GM18519 (cell line): ENCODE data around the gene NADK.
"Not testable (repeated sequence)": the region's sequence is repeated elsewhere in the genome, so short reads cannot be mapped to it uniquely, and the experiment has no call there.

Experiments
- ATAC-seq: cut with Tn5 transposase; IDR thresholded peaks from one replicate; pipeline ENCODE4 v1.9.1; 2021; ENCODE audit warnings: mild to moderate bottlenecking, moderate library complexity; ENCODE audit not compliant: unreplicated experiment, low FRiP score

NADK gene

DNA sequence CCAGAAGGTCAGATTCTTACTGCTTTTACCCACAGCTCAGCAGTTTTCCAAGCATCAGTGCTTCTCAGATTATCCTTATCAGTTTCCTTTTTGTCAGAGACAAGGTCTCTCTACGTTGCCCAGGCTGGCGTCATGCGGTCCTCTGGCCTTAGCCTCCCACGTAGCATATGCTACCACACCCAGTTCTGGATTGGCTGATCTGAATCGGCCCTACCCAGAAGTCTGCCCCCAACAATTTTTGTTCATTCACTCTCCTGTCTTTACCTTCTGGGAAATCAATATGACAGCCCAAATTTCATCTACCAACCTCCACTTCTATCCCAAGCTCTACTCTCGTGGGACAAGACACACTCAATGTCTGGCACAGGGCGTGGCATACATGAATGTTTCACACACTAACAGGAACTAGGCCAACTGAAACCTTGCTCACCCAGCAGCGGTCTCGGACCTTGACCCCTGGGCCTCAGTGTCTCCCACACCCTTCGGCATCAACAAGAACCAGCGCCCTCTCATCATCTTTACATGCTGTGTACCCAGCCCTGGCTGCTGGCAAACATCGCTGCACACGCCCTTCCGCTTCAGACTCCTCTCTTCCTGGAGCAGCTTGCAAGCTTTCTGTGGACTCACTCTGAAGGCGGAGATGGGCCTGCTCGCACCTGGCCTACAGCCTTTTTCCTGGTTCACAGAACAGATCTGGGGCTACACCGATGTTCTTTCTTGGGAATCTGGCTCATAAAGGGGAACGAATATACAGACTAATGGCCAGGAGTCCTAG, 63.0 kb downstream of the NADK start:
- not testable (repeated sequence) for ATAC-seq

DNA sequence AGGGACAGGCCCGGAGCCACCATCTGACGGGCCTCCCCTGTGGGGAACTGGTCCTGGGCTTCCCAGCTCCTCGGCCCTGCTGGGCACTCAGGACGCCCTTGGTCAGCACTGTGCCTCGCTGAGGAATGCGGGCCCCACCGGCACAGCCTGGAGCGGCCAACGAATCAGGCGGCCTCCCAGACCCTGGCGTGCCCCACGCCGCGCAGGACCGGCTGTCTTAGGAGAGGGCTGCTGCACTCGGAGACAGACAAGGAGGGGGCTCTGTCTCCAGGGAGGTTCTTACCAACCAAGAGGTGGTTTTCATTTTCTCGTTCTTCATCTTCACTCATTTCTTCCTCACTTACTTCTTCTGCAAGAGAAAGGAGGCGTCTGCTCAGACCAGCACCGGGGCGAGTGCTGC, 70.4 kb downstream of the NADK start:
- ATAC-seq = not testable (repeated sequence)

DNA sequence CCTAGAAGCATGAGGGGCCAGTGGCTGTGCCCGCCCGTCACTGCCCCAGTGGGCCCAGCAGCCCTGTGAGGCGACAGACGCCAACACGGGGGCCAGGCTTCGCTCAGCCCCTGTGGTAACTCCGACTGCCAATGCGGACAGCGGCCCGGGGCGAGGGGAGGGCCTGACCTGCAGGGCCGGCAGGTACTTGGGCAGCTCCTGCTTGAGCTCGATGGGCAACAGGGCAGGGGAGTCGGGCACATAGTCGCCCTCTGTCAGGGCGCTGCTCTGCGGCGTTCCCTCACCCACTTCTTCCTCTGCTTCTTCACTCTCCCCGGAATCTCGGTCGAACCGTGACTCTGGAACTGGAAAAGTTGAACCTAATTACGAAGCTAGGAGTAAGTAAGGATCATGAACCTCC, 71.0 kb downstream of the NADK start:
- ATAC-seq = not testable (repeated sequence)

DNA sequence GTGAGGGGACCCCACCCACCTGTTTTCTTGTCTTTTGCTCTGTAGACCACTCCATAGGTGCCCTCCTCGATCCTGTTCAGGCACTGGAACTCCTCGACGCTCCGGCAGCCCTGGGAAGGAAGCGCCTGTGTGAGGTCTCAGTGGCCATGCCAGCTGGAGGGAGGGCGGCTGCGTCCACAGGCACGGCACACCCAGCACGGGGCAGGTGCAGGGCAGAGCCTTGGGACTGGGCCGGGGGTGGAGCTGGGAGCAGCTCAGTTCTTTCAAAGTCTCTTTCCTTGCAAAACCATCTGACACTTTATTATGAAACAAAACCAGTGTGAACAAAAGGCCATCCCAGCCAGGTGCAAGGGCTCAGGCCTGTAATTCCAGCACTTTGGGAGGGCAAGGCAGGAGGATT, 72.6 kb downstream of the NADK start:
- ATAC-seq = not testable (repeated sequence)

DNA sequence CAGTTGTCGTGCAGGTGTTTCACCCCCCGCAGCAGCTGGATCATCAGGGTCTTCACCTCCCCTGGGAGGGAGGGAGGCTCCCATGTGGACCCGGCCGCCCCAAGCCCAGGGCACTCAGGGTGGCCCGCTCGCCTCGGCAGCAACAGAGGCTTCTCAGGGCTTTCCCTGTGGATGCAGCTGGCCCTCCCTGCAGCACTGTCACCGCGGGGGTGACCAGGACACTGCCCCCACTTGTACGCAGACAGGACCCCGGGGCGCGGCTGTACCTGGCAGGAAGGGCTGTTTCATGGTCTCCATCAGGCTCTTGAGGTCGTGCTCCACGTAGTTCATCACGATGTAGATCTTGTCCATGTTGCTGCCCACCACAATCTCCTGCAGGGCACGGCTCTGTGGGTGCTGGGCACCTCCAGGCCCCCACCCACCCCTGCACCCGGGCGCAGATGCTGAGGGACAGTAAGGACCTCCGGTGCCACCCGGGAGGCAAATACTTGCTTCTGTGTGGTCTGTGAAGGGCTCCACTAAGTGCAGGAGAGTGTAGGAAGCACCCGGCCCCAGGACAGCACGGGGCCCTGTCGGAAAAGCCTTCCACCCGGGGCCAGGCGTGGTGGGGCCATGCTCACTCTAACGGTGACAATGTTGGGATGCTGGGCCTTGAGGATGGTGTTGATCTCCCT, 73.8 kb downstream of the NADK start:
- ATAC-seq = not testable (repeated sequence)

DNA sequence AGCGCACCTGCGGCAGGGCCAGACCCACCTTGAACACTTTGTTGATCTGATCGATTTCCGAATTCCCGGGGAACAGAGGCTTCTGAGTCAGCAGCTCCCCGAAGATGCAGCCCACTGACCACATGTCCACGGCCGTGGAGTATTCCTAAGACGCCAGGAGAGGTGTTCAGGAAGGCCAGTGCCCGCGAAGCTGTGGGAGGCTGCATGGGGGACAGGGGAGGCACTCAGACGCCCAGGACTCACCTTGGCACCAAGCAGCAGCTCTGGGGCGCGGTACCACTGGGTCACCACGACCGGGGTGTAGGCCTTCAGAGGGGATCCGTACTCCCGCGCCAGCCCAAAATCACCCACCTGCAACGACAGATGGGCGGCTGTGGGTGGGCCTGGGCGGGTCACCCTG, 74.5 kb downstream of the NADK start:
- ATAC-seq = no peak

DNA sequence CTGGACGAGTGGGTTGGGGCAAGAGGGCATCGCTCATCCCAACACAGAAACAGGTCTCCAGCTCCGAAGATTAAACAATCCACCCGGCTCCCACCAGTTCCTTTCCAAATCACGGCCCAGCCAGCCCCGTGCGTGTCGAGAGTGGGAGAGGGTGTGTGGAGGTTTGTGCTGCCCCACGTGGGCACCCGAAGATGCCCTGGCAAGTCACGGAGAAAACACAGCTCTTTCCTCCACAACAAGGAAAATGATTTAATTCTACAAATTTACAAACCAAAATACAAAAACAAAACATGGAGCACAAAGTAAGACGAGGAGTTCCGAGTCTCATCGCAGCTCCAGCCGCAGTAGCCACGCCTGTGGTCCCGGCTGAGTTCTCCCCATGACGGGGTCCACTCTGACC, 75.8 kb downstream of the NADK start:
- ATAC-seq = not testable (repeated sequence)
